ENCODE results near the gene ZNF580. TPM values are rescaled to one million over a fixed set of nuclear protein-coding genes. Genes with fewer than 3 reads are reported as not detected.

ZNF580 gene
- total and polyA plus RNA-seq, 10 of the 15 experiments (the other 5 are each of a cell fraction or from before 2014, with no cell fraction given): 2.3 to 31.8 (median 10.0) TPM

DNA sequence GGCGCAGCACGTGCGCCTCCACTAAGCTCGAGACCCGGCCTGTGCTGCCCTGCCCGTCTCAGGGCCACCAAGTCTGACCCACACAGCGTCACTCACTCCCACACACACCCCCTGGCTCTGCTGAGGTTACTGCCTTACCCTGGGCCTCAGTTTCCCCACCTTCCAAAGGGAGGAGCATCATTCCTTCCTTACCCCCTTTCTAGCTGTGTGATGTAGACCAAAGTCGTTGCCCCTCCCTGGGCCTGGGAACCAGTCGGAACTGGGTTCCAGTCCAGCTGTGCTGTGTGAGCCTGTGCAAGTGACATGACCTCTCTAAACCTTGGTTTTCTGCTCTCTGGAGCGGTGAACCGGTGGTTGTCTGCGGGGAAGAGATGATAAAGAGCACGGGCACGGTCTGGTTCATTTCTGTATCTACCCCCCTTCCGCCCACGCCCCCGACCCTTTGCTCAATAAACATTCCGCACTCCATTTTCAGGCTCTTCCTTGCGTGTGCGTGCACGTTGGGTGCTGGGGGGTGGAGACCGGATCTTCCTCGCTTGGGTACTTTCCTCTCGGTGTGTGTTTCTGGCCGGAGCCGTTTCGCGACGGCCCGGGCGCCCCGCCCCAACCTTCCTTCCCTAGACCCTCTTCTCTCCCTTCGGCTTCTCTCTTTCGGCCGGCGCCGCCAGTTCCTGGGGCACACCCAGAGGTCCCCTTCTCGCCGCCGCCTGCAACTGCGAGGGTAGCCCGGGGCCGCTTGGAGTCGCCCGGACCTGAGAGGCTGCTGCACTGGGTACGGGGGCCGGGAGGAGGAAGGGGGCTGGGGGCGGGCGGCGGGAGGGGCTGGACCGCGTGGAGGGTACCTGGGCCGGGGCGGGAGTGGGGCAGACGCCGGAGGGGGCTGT, 2.4 kb downstream of the ZNF580 start, which contains the start of gene ZNF581 (continued):
- TF ChIP-seq, protein P1, sequence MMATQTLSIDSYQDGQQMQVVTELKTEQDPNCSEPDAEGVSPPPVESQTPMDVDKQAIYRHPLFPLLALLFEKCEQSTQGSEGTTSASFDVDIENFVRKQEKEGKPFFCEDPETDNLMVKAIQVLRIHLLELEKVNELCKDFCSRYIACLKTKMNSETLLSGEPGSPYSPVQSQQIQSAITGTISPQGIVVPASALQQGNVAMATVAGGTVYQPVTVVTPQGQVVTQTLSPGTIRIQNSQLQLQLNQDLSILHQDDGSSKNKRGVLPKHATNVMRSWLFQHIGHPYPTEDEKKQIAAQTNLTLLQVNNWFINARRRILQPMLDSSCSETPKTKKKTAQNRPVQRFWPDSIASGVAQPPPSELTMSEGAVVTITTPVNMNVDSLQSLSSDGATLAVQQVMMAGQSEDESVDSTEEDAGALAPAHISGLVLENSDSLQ (IDR thresholded peaks at IDR 0.05): peak; percentile 78
- TF ChIP-seq ZNF24 (IDR thresholded peaks at IDR 0.05) (peak; percentile 48), EGR1 (IDR thresholded peaks at IDR 0.05; ENCODE audit: borderline replicate concordance in 1 of 2, low read depth in 2 of 2, low read length in 2 of 2) (peak; percentile 22 to 88), RCOR1 (conservative IDR thresholded peaks at IDR 0.05; ENCODE audit: low read depth, low read length) (no peak), POU2F2 (IDR thresholded peaks at IDR 0.05; ENCODE audit: borderline replicate concordance, low read depth, low read length) (peak; percentile 84), BHLHE40 (IDR thresholded peaks at IDR 0.05; ENCODE audit: borderline replicate concordance in 1 of 2, low read depth in 2 of 2, low read length in 1 of 2) (peak; percentile 16 to 71; a peak in 2 of 4 replicates), PAX8 (IDR thresholded peaks at IDR 0.05) (no peak), BACH1 (IDR thresholded peaks at IDR 0.05; ENCODE audit: borderline replicate concordance) (peak; percentile 16; the same call in 1 of the 2 replicates), EZH2 (IDR thresholded peaks at IDR 0.05; ENCODE audit: borderline replicate concordance, control insufficient read depth, low read depth, low read length) (no peak), HDAC2 (IDR thresholded peaks at IDR 0.05) (no peak), MXI1 (IDR thresholded peaks at IDR 0.05; ENCODE audit: low read depth, low read length) (peak; percentile 82), NFYB (IDR thresholded peaks at IDR 0.05; ENCODE audit: insufficient read depth, low read depth, low read length) (no peak), CHD1 (IDR thresholded peaks at IDR 0.05; ENCODE audit: low read depth, low read length) (0 out of 2 replicates have a peak, but pooled peaks have one; percentile 45), SIX5 (IDR thresholded peaks at IDR 0.05; ENCODE audit: low read depth, low read length, severe bottlenecking) (peak; percentile 60), SMARCA5 (IDR thresholded peaks at IDR 0.05) (0 out of 2 replicates have a peak, but pooled peaks have one; percentile 42), GATAD2B (conservative IDR thresholded peaks at IDR 0.05; ENCODE audit: low read depth) (peak; percentile 13; the same call in 1 of the 2 replicates)
- TF ChIP-seq, protein P2, sequence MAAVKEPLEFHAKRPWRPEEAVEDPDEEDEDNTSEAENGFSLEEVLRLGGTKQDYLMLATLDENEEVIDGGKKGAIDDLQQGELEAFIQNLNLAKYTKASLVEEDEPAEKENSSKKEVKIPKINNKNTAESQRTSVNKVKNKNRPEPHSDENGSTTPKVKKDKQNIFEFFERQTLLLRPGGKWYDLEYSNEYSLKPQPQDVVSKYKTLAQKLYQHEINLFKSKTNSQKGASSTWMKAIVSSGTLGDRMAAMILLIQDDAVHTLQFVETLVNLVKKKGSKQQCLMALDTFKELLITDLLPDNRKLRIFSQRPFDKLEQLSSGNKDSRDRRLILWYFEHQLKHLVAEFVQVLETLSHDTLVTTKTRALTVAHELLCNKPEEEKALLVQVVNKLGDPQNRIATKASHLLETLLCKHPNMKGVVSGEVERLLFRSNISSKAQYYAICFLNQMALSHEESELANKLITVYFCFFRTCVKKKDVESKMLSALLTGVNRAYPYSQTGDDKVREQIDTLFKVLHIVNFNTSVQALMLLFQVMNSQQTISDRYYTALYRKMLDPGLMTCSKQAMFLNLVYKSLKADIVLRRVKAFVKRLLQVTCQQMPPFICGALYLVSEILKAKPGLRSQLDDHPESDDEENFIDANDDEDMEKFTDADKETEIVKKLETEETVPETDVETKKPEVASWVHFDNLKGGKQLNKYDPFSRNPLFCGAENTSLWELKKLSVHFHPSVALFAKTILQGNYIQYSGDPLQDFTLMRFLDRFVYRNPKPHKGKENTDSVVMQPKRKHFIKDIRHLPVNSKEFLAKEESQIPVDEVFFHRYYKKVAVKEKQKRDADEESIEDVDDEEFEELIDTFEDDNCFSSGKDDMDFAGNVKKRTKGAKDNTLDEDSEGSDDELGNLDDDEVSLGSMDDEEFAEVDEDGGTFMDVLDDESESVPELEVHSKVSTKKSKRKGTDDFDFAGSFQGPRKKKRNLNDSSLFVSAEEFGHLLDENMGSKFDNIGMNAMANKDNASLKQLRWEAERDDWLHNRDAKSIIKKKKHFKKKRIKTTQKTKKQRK (IDR thresholded peaks at IDR 0.05; ENCODE audit: low read depth, low read length): no peak
- TF ChIP-seq, protein P3, sequence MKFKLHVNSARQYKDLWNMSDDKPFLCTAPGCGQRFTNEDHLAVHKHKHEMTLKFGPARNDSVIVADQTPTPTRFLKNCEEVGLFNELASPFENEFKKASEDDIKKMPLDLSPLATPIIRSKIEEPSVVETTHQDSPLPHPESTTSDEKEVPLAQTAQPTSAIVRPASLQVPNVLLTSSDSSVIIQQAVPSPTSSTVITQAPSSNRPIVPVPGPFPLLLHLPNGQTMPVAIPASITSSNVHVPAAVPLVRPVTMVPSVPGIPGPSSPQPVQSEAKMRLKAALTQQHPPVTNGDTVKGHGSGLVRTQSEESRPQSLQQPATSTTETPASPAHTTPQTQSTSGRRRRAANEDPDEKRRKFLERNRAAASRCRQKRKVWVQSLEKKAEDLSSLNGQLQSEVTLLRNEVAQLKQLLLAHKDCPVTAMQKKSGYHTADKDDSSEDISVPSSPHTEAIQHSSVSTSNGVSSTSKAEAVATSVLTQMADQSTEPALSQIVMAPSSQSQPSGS (IDR thresholded peaks at IDR 0.05; ENCODE audit: low read length): no peak
- TF ChIP-seq, protein P4, sequence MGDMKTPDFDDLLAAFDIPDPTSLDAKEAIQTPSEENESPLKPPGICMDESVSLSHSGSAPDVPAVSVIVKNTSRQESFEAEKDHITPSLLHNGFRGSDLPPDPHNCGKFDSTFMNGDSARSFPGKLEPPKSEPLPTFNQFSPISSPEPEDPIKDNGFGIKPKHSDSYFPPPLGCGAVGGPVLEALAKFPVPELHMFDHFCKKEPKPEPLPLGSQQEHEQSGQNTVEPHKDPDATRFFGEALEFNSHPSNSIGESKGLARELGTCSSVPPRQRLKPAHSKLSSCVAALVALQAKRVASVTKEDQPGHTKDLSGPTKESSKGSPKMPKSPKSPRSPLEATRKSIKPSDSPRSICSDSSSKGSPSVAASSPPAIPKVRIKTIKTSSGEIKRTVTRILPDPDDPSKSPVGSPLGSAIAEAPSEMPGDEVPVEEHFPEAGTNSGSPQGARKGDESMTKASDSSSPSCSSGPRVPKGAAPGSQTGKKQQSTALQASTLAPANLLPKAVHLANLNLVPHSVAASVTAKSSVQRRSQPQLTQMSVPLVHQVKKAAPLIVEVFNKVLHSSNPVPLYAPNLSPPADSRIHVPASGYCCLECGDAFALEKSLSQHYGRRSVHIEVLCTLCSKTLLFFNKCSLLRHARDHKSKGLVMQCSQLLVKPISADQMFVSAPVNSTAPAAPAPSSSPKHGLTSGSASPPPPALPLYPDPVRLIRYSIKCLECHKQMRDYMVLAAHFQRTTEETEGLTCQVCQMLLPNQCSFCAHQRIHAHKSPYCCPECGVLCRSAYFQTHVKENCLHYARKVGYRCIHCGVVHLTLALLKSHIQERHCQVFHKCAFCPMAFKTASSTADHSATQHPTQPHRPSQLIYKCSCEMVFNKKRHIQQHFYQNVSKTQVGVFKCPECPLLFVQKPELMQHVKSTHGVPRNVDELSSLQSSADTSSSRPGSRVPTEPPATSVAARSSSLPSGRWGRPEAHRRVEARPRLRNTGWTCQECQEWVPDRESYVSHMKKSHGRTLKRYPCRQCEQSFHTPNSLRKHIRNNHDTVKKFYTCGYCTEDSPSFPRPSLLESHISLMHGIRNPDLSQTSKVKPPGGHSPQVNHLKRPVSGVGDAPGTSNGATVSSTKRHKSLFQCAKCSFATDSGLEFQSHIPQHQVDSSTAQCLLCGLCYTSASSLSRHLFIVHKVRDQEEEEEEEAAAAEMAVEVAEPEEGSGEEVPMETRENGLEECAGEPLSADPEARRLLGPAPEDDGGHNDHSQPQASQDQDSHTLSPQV (IDR thresholded peaks at IDR 0.05): no peak
